CMK (cell line): ENCODE results near the gene COG5.
"Not testable (repeated sequence)": the region's sequence is repeated elsewhere in the genome, so short reads cannot be mapped to it uniquely, and the experiment has no call there.

Source experiments
- DNase-seq: peaks from one replicate; pipeline ENCODE4 v3.0.0-alpha.2; 2010; ENCODE audit warnings: low read depth

The COG5 gene

GRCh38 chr7:107269790-107270189 is 293.9 kb downstream of the COG5 start:
- DNase-seq = no peak

- DNase-seq = no peak
Observed at GRCh38 chr7:107268594-107268993, 295.1 kb downstream of the COG5 start.

DNA sequence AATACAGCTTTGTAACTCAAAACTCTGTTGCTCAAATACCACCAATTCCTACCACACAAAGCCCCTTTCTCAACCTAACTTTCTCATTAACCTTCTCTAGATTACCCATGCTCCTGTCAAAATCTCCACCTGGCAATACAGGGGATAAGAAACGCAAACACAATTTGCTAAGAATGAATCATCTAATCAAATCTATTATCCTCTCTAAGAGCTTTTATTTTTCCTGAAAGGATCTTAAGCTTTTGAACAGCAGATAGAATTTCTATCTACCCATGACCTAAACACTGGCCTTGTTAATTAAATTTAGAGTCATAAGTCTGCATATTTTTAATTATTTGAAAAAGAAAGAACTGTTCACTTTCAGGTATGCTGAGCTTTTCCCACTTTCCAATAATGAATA is 296.6 kb downstream of the COG5 start:
- no peak for DNase-seq

- DNase-seq = no peak
Observed at GRCh38 chr7:107264723-107265122, 299.0 kb downstream of the COG5 start.

DNA sequence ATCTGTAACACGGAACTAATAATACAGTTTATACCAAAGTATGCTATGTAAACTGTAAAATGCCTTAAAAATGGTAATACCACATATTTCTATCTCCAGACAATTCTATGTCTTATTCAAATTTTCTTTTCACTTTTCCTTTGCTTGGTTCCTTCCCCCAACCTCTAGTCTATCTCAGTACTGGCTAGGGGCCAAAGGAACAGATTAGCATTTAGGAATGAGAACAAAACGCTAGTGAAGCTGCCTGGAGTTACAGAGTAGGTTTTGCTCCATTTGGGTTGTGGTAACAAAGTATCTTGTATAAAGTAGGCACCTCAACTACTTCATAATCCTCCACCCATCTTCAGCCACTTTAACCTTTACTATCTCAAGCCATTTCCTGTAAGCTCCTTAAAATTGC is 300.9 kb downstream of the COG5 start:
- DNase-seq = no peak

GRCh38 chr7:107258737-107259136 is 305.0 kb downstream of the COG5 start:
- no peak for DNase-seq

- no peak for DNase-seq
Observed at GRCh38 chr7:107255602-107256001, 308.1 kb downstream of the COG5 start.

DNA sequence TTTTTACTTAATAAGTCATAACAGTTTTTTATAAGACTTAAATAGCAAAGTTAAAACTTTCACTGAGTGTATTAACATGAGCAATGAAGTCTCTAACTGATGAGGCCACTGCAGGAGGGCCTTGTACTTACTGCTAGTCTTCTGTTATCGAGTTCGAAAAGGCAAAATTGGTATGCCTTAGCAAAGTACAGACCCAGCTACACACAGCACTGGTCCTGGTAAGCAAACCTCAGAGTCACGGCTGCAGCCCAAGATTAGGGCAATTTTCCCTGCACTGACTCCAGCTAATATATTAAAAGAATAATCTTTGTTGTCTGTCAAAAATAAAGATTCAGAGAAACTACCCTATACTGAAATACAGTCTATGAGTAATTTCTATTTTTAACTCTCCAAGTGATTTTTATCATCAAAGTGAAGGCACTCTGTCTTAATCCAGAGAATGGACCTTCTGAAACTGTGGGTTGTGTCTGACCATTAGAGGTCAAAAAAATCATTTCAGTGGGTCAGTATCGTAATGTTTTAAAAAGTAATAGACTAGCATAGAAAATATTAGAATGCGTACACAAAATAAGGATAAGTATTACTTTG is 309.2 kb downstream of the COG5 start:
- DNase-seq = no peak

- no peak for DNase-seq
Observed at GRCh38 chr7:107253599-107253998, 310.1 kb downstream of the COG5 start.

- DNase-seq = no peak
Observed at GRCh38 chr7:107251963-107252362, 311.8 kb downstream of the COG5 start.

DNA sequence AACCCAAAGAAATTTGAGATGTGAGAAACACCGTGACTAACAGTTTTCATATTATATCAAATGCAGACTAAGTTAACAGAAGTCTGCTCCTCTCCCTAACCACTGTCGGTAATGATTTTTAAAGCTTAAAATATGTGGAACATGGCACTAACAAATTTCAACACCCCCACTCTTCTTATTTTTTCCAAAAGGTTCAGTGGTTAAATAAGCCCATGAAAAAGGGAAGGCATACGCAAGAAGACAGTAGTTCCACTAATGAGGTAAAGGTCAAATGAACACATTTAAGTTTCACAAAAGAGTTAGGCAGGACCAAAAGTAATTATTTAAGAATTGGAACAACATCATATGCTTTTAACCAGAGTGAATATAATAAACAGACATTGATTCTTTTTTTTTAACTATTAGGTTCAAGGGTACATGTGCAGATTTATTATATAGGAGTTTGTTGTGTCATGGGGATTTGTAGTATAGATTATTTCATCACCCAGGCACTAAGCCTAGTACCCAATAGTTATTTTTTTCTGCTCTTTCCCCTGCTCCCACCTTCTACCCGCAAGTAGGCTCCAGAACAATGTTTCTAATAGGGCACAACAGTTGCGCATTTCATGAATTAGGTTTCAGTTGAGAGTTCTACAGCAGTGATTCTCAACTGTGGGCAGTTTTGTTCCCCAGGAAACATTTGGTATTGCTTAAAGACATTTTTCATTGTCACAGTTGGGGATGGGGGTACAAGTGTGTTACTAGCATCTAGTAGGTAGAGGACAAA is 315.0 kb downstream of the COG5 start:
- DNase-seq = no peak

DNA sequence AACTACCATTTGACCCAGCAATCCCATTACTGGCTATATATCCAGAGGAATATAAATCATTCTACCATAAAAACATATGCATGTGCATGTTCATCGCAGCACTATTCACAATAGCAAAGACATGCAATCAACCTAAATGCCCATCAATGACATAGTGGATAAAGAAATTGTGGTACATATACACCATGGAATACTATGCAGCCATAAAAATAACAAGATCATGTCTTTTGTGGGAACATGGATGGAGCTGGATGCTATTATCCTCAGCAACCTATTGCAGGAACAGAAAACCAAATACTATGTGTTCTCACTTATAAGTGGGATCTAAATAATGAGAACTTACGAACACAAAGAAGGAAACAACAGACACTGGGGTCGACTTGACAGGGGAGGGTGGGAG is 316.9 kb downstream of the COG5 start:
- not testable (repeated sequence) for DNase-seq

- DNase-seq = no peak
Observed at GRCh38 chr7:107244613-107245012, 319.1 kb downstream of the COG5 start.

- no peak for DNase-seq
Observed at GRCh38 chr7:107242267-107242666, 321.5 kb downstream of the COG5 start.

GRCh38 chr7:107237451-107237850 is 326.3 kb downstream of the COG5 start:
- no peak for DNase-seq

DNA sequence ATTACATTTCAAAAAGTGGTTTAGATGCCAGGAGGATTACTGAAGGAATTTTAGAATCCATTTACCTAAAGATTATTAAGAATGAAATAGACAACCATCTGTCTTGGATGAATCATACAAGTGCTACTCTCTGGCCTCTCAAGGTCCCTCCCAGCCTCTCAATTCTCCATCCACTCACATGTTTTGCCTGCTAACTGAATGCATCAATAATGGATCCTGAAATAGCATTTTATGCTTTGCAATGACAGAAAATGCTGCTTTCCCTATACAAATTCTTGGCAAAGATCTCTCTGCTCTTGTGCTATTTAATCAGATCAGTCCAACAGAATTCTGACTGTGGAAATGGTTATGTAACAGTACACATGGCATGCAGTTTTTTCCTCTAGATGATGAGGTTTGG is 326.9 kb downstream of the COG5 start:
- DNase-seq = no peak

- DNase-seq = no peak
Observed at GRCh38 chr7:107234436-107234835, 329.3 kb downstream of the COG5 start.

DNA sequence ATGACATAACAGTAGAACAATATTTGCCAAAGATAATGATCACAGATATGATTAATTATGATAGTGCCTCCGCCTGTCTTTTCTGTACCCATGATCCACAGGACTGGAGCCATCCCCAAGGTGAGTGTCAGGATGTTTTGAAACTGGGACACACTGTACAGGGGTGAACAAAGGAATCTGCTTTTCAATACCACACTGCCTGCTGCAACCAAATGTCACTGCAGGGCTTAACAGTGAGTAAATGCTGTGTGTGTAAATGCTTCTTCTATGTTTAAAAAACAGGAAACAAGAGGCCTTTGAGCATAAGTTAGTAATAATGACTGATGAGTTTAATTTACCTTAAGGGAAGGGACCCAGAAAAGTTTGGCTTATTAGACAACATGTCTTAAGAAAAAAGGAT is 329.7 kb downstream of the COG5 start:
- no peak for DNase-seq

DNA sequence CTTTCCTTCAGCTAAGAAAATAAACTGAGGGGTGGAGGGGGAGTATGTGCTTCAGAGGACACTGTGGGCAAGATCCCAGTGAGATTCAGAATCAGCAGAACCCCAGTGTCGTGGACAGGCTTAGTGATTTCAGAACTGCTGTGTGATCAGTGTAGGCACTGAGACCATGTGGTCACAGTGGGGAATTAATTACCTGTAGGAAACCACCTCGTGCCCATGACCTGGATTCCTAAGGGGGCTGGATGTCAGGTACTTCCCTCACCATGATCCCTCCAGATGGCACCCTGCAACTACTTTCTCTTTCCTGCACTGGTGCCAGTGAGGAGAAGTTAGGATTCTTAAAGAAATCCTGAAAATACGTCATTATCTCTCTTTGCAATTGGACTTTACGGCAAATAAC is 330.5 kb downstream of the COG5 start:
- no peak for DNase-seq

DNA sequence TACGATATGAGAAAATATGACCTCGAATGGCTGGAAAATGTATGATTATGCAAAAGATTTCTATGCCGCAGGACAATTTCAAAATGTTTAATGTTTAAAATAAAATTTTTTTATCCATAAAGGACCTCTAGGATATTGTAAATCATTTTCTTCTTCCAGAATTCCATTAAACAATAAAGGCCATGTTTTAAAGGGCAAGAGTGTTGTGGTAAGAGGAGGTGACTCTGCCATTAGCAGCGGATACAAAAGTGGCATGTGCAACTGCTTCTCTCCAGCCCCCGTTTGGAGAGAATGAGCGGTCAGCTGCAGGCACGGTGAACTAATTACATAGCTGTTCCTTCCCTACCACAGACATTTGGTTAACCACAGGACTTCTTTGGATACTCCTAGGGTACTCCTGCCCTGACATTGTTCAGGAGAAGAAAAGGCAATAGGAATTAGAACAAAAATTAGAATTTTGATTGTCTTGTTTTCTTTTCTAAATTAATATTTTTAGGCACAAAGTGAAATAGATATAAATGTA is 331.1 kb downstream of the COG5 start:
- no peak for DNase-seq

- no peak for DNase-seq
Observed at GRCh38 chr7:107230334-107230733, 333.4 kb downstream of the COG5 start.

DNA sequence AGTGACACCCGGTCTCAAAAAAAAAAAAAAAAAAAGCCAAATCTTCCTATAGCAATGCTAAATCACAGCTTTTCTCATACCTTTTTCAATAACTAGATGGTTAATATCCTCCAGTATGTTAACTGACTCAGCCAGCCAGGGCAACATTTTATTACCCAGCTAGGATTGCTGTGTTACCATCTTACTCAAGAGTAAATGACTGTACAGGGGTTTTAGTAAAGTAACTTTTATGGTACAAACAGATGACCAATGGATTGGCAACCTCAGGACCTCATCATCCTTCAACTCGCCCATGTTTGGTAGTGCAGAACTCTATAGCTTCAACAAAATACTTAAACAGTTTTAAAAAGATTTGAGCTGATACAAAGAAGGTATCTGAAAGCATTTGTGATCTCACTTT is 335.4 kb downstream of the COG5 start:
- no peak for DNase-seq

GRCh38 chr7:107224374-107225223 is 339.1 kb downstream of the COG5 start:
- no peak for DNase-seq
